Gastroesophageal sphincter (tissue), 4 donors: Measurements from ENCODE around the gene FAM156A. TPM values are rescaled to one million over a fixed set of nuclear protein-coding genes. Genes with fewer than 3 reads are reported as not detected.
"Not testable (repeated sequence)": the region's sequence is repeated elsewhere in the genome, so short reads cannot be mapped to it uniquely, and the experiment has no call there.

Experiments used
- ATAC-seq: fragments of 150-250 bp; one replicate; pipeline ENCODE4 v1.9.1; 2016; ENCODE audit warnings: mild to moderate bottlenecking, moderate library complexity
- H3K27ac ChIP-seq, 4 donors: fragments of 200-600 bp; sonication (generic) in 3 of 4; 1 replicate in 3 of 4; 2 replicates in 1 of 4; pipeline ENCODE4 v1.5.1; 2016 to 2019
- H3K27me3 ChIP-seq: fragments of 200-600 bp; sonication (generic); one replicate; pipeline ENCODE4 v1.5.1; 2019
- H3K36me3 ChIP-seq, 2 donors: fragments of 200-600 bp; sonication (generic); one replicate each; pipeline ENCODE4 v1.5.1; 2019; ENCODE audit warnings: control low read depth in 1 of 2
- H3K4me1 ChIP-seq, 3 donors: fragments of 200-600 bp; sonication (generic); 1 replicate in 2 of 3; 2 replicates in 1 of 3; pipeline ENCODE4 v1.5.1; 2016 to 2019; ENCODE audit warnings: control low read depth in 2 of 3
- H3K4me3 ChIP-seq, 2 donors: fragments of 200-600 bp; sonication (generic); one replicate each; pipeline ENCODE4 v1.5.1; 2019; ENCODE audit warnings: mild to moderate bottlenecking in 1 of 2, moderate library complexity in 1 of 2
- H3K9me3 ChIP-seq, 3 donors: fragments of 200-600 bp; sonication (generic); one replicate each; pipeline ENCODE4 v1.5.1; 2017 to 2019; ENCODE audit warnings: control low read depth in 2 of 3
- CTCF ChIP-seq, 4 experiments: fragments of 200-600 bp in 2 of 4; fragments of 450-650 bp in 2 of 4; sonication (generic) in 1 of 4; IDR thresholded peaks; one replicate each; pipeline ENCODE4 v1.5.1; 2017 to 2019; ENCODE audit warnings: antibody characterized with exemption in 4 of 4, mild to moderate bottlenecking in 2 of 4, moderate library complexity in 2 of 4
- EP300 ChIP-seq: sonication (generic); formaldehyde crosslinking; IDR thresholded peaks from one replicate; pipeline ENCODE4 v1.6.1; 2017; ENCODE audit warnings: antibody characterized with exemption, mild to moderate bottlenecking
- POLR2A ChIP-seq, 2 donors: fragments of 450-650 bp; IDR thresholded peaks; one replicate each; pipeline ENCODE4 v1.6.1; 2017; ENCODE audit warnings: antibody characterized with exemption in 2 of 2, mild to moderate bottlenecking in 2 of 2, moderate library complexity in 1 of 2
- POLR2AphosphoS5 ChIP-seq: sonication (generic); formaldehyde crosslinking; IDR thresholded peaks from one replicate; pipeline ENCODE4 v1.6.1; 2017; ENCODE audit warnings: antibody characterized with exemption
- WGBS, 2 donors: methylation state at CpG; one replicate each; pipeline ENCODE4 v1.1.5; 2018; ENCODE audit warnings: low coverage in 1 of 2; 5-methylcytosine and 5-hydroxymethylcytosine counted together
- total RNA-seq, 4 donors: library from RNA; depleted of rRNA; stranded (reverse); fragments of >200 nt; gene quantifications; one replicate each; pipeline ENCODE4 v1.1.0, GENCODE V29; 2016

Gene FAM156A
- total RNA-seq, 4 donors from 2014 or later: 2.6 to 14.1 (median 10.7) TPM

- H3K4me1 ChIP-seq, H3K27me3 ChIP-seq, H3K27ac ChIP-seq, ATAC-seq, H3K4me3 ChIP-seq, H3K36me3 ChIP-seq, H3K9me3 ChIP-seq: not testable (repeated sequence)
- no CpG with 5 or more reads among the region's 4 CpGs for WGBS, 2 donors
Observed at GRCh38 chrX:52940704-52941103, 17.6 kb downstream of the FAM156A start.

DNA sequence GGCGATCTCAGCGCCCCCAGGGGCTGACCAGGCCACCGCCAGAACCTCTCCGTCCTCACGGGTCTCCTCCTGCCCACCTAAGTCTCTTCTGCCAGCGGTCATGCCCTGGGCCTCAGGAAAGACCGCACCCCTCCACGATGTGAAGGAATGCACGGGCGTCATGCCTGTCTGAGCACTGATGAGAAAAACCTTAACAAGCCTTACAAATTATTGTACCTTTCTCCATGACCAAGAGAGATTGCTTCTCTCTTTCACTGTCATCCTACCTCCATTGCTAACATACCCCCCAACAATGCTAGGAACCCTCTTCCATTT, 22.9 kb downstream of the FAM156A start:
- H3K4me3 ChIP-seq: peak overlapping the region; percentile 65 to 73
- not testable (repeated sequence) for H3K36me3 ChIP-seq, H3K9me3 ChIP-seq, H3K27me3 ChIP-seq, H3K4me1 ChIP-seq
- peak; percentile 10 for ATAC-seq
- WGBS, 2 donors: 0% methylated on average over 5 of the region's 10 CpGs; no CpG with 5 or more reads in 1 of the 2 donors
- peak overlapping the region; percentile 90 to 95 (median 92) for H3K27ac ChIP-seq

DNA sequence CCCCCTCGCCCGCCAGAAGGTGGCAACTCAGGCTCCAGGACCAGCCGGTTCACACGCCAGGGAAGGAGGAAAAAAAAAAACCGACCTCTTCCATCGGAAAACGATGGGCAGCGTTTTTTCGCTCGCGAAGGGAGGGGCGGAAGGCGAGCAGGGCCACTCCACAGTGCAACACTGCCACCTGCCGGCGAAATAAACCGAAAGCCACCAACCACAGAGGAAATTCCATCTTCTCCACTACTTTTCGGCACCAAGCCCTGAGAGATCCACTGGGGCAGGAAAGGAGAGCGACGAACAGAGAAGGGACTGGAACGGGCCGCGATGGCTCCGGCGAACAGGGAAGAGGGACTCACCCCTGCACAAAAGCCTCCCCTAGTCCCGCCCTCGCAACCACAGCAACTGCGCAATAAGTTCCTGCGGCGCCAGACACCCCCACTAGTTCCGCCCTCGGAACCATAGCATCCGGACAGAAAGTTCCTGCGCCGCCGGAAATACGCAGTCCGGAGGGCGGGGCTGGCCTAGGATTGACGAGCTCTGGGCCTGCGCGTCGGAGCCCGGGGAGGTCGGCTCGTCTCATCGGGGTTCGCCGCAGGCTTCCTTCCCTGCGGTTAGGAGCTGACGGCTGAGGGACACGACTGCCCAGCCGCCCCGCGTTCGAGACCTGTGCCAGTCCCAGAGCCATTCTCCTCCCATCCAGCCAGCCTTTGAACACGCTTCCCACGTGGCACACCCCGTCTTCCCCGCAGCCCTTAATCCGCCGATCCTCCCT, 23.4 kb downstream of the FAM156A start:
- Histone ChIP-seq H3K36me3 (no peaks in the 10 kb centered on the region), H3K4me1 (no peaks in the 10 kb centered on the region), H3K9me3 (no peaks in the 10 kb centered on the region), H3K4me3 (peak overlapping the region; percentile 65 to 73), H3K27me3 (no peaks in the 10 kb centered on the region), H3K27ac (peak overlapping the region; percentile 90 to 95 (median 92))
- peak; percentile 78 for TF ChIP-seq POLR2AphosphoS5
- TF ChIP-seq CTCF (IDR thresholded peaks at IDR 0.05): peak; percentile 61 to 97 (median 93)
- no peak for TF ChIP-seq EP300
- peak; percentile 60 to 73 for TF ChIP-seq POLR2A (IDR thresholded peaks at IDR 0.05)
- 0 to 2% methylated on average over 7 to 11 of the region's 61 CpGs for WGBS, 2 donors
- ATAC-seq: peak; percentile 99

- Histone ChIP-seq H3K4me3 (peak overlapping the region; percentile 65 to 73), H3K36me3 (no peaks in the 10 kb centered on the region), H3K27ac (peak overlapping the region; percentile 90 to 95 (median 92)), H3K27me3 (no peaks in the 10 kb centered on the region), H3K9me3 (no peaks in the 10 kb centered on the region), H3K4me1 (no peaks in the 10 kb centered on the region)
- ATAC-seq: peak; percentile 20
- WGBS, 2 donors: 2% methylated on average over 19 to 27 of the region's 27 CpGs
- TF ChIP-seq POLR2A (IDR thresholded peaks at IDR 0.05) (no peak), POLR2AphosphoS5 (no peak), CTCF (IDR thresholded peaks at IDR 0.05) (no peak), EP300 (no peak)
Observed at GRCh38 chrX:52933976-52934703, 24.2 kb downstream of the FAM156A start.

GRCh38 chrX:52933213-52933612, 25.1 kb downstream of the FAM156A start:
- TF ChIP-seq POLR2A (IDR thresholded peaks at IDR 0.05) (no peak), CTCF (IDR thresholded peaks at IDR 0.05) (no peak), POLR2AphosphoS5 (no peak), EP300 (no peak)
- no peak overlapping the region for H3K27ac ChIP-seq
- WGBS, 2 donors: 85 to 100% methylated on average over 2 of the region's 2 CpGs
- H3K27me3 ChIP-seq: no peaks in the 10 kb centered on the region
- no peak for ATAC-seq
- no peaks in the 10 kb centered on the region for H3K9me3 ChIP-seq
- no peaks in the 10 kb centered on the region for H3K36me3 ChIP-seq
- H3K4me3 ChIP-seq: no peak overlapping the region
- H3K4me1 ChIP-seq: no peaks in the 10 kb centered on the region

GRCh38 chrX:52930214-52930613, 28.1 kb downstream of the FAM156A start:
- H3K27me3 ChIP-seq, H3K36me3 ChIP-seq, H3K4me3 ChIP-seq, H3K27ac ChIP-seq, H3K9me3 ChIP-seq, ATAC-seq, H3K4me1 ChIP-seq: not testable (repeated sequence)
- 75 to 80% methylated on average over 2 to 3 of the region's 6 CpGs for WGBS, 2 donors
